ENCODE results near the gene WNK1.

The WNK1 gene

DNA sequence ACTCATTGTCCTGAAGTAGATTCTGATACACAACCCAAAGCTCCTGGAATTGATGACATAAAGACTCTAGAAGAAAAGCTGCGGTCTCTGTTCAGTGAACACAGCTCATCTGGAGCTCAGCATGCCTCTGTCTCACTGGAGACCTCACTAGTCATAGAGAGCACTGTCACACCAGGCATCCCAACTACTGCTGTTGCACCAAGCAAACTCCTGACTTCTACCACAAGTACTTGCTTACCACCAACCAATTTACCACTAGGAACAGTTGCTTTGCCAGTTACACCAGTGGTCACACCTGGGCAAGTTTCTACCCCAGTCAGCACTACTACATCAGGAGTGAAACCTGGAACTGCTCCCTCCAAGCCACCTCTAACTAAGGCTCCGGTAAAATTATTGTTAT, 133.3 kb downstream of the WNK1 start:
- H3K4me1 ChIP-seq (ENCODE audit: control insufficient read depth, insufficient read depth, low read length) = no peaks in the 10 kb centered on the region
- H3K4me3 ChIP-seq (ENCODE audit: low read depth, low read length) = no peak overlapping the region
- ChIA-PET CTCF (no interaction called here), POLR2A (interaction anchor here (0.6 kb wide), 1 partner anchor 110 kb away, joined by 9 read pairs; no protein-coding TSS in a partner anchor)
- H3K9me3 ChIP-seq (ENCODE audit: control insufficient read depth, insufficient read depth, low read depth, low read length) = no peaks in the 10 kb centered on the region
- no peak overlapping the region for H3K27ac ChIP-seq (ENCODE audit: extremely low read depth, low read depth, low read length)
- TF ChIP-seq ZSCAN16 (tag by site-specific recombination; IDR thresholded peaks at IDR 0.05) (no peak), ZNF19 (tag by site-specific recombination; IDR thresholded peaks at IDR 0.05; ENCODE audit: low read depth) (no peak), GLI2 (tag by site-specific recombination; IDR thresholded peaks at IDR 0.05; ENCODE audit: borderline replicate concordance, low read depth) (no peak), ZNF624 (tag by site-specific recombination; IDR thresholded peaks at IDR 0.05) (no peak), ZNF555 (tag by site-specific recombination; conservative IDR thresholded peaks at IDR 0.05) (no peak), ZNF561 (tag by site-specific recombination; IDR thresholded peaks at IDR 0.05; ENCODE audit: borderline replicate concordance) (no peak)
- TF ChIP-seq, protein P1, sequence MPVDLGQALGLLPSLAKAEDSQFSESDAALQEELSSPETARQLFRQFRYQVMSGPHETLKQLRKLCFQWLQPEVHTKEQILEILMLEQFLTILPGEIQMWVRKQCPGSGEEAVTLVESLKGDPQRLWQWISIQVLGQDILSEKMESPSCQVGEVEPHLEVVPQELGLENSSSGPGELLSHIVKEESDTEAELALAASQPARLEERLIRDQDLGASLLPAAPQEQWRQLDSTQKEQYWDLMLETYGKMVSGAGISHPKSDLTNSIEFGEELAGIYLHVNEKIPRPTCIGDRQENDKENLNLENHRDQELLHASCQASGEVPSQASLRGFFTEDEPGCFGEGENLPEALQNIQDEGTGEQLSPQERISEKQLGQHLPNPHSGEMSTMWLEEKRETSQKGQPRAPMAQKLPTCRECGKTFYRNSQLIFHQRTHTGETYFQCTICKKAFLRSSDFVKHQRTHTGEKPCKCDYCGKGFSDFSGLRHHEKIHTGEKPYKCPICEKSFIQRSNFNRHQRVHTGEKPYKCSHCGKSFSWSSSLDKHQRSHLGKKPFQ (tag by site-specific recombination; IDR thresholded peaks at IDR 0.05) = no peak
- TF ChIP-seq, protein P2, sequence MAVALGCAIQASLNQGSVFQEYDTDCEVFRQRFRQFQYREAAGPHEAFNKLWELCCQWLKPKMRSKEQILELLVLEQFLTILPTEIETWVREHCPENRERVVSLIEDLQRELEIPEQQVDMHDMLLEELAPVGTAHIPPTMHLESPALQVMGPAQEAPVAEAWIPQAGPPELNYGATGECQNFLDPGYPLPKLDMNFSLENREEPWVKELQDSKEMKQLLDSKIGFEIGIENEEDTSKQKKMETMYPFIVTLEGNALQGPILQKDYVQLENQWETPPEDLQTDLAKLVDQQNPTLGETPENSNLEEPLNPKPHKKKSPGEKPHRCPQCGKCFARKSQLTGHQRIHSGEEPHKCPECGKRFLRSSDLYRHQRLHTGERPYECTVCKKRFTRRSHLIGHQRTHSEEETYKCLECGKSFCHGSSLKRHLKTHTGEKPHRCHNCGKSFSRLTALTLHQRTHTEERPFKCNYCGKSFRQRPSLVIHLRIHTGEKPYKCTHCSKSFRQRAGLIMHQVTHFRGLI (tag by site-specific recombination; IDR thresholded peaks at IDR 0.05) = no peak
- TF ChIP-seq, protein P3, sequence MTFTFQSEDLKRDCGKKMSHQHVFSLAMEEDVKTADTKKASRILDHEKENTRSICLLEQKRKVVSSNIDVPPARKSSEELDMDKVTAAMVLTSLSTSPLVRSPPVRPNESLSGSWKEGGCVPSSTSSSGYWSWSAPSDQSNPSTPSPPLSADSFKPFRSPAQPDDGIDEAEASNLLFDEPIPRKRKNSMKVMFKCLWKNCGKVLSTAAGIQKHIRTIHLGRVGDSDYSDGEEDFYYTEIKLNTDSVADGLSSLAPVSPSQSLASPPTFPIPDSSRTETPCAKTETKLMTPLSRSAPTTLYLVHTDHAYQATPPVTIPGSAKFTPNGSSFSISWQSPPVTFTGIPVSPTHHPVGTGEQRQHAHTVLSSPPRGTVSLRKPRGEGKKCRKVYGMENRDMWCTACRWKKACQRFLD (tag by site-specific recombination; IDR thresholded peaks at IDR 0.05) = no peak
- peaks cover 76 to 99% of the 10 kb centered on the region in 2 experiments for H3K36me3 ChIP-seq (ENCODE audit: control insufficient read depth in 2 of 2, insufficient read depth in 1 of 2, low read length in 2 of 2)

DNA sequence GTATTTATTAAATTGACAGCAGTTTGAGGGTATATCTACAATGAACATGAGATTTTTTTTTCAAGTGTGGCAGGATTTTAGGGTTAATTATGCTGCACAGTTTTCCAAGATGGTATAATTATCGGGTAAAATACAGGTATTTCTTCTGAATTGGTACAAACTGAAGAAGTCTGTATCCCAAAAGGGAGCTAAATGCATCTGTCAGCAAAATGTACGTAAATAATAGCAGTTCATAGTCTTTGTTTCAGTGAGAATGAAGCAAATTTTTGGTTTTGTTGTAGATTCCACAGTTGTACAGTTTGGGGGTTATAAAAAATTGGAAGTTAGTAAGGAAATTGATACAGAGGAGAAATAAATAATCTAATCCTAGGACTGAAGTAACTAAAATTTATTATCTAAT, 133.8 kb downstream of the WNK1 start:
- TF ChIP-seq YY1 (tag by site-specific recombination; IDR thresholded peaks at IDR 0.05) (no peak), HOXA7 (CRISPR knock-in tag; IDR thresholded peaks at IDR 0.05; ENCODE audit: borderline replicate concordance) (no peak), ZNF701 (tag by site-specific recombination; IDR thresholded peaks at IDR 0.05) (no peak), ZNF830 (tag by site-specific recombination; IDR thresholded peaks at IDR 0.05; ENCODE audit: low read depth) (no peak)
- TF ChIP-seq, protein P4, sequence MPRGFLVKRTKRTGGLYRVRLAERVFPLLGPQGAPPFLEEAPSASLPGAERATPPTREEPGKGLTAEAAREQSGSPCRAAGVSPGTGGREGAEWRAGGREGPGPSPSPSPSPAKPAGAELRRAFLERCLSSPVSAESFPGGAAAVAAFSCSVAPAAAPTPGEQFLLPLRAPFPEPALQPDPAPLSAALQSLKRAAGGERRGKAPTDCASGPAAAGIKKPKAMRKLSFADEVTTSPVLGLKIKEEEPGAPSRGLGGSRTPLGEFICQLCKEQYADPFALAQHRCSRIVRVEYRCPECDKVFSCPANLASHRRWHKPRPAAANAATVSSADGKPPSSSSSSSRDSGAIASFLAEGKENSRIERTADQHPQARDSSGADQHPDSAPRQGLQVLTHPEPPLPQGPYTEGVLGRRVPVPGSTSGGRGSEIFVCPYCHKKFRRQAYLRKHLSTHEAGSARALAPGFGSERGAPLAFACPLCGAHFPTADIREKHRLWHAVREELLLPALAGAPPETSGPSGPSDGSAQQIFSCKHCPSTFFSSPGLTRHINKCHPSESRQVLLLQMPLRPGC (tag by site-specific recombination; IDR thresholded peaks at IDR 0.05) = no peak
- TF ChIP-seq, protein P5, sequence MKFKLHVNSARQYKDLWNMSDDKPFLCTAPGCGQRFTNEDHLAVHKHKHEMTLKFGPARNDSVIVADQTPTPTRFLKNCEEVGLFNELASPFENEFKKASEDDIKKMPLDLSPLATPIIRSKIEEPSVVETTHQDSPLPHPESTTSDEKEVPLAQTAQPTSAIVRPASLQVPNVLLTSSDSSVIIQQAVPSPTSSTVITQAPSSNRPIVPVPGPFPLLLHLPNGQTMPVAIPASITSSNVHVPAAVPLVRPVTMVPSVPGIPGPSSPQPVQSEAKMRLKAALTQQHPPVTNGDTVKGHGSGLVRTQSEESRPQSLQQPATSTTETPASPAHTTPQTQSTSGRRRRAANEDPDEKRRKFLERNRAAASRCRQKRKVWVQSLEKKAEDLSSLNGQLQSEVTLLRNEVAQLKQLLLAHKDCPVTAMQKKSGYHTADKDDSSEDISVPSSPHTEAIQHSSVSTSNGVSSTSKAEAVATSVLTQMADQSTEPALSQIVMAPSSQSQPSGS (tag by site-specific recombination; IDR thresholded peaks at IDR 0.05; ENCODE audit: low read depth) = no peak
- Histone ChIP-seq H3K36me3 (ENCODE audit: control insufficient read depth in 2 of 2, insufficient read depth in 1 of 2, low read length in 2 of 2) (peaks cover 80 to 97% of the 10 kb centered on the region in 2 experiments), H3K4me3 (ENCODE audit: low read depth, low read length) (no peak overlapping the region), H3K4me1 (ENCODE audit: control insufficient read depth, insufficient read depth, low read length) (no peaks in the 10 kb centered on the region), H3K27ac (ENCODE audit: extremely low read depth, low read depth, low read length) (no peak overlapping the region), H3K9me3 (ENCODE audit: control insufficient read depth, insufficient read depth, low read depth, low read length) (no peaks in the 10 kb centered on the region)
- ChIA-PET POLR2A (no interaction called here), CTCF (no interaction called here)

All from HEK293 (cell line).